Cardiac fibroblast (primary cell): ENCODE results near the gene ATP2B2.

Experiments used
- DNase-seq, 2 donors: peaks; one replicate each; pipeline versions ENCODE4 v3.0.0 to v3.0.0-alpha.2; 2010; ENCODE audit warnings: low read depth in 2 of 2
- H3K4me3 ChIP-seq, 2 donors: replicated peaks in 1 of 2; 1 replicate in 1 of 2; 2 replicates in 1 of 2; pipeline ENCODE4 v1.5.1; 2011; ENCODE audit warnings: low read depth in 2 of 2, low read length in 2 of 2, mild to moderate bottlenecking in 2 of 2, moderate library complexity in 1 of 2
- TF ChIP-seq, protein P1 (sequence below): IDR thresholded peaks from one replicate; pipeline ENCODE4 v1.5.1; 2011; ENCODE audit warnings: low read depth, mild to moderate bottlenecking, low read length, inconsistent platforms

The ATP2B2 gene

DNA sequence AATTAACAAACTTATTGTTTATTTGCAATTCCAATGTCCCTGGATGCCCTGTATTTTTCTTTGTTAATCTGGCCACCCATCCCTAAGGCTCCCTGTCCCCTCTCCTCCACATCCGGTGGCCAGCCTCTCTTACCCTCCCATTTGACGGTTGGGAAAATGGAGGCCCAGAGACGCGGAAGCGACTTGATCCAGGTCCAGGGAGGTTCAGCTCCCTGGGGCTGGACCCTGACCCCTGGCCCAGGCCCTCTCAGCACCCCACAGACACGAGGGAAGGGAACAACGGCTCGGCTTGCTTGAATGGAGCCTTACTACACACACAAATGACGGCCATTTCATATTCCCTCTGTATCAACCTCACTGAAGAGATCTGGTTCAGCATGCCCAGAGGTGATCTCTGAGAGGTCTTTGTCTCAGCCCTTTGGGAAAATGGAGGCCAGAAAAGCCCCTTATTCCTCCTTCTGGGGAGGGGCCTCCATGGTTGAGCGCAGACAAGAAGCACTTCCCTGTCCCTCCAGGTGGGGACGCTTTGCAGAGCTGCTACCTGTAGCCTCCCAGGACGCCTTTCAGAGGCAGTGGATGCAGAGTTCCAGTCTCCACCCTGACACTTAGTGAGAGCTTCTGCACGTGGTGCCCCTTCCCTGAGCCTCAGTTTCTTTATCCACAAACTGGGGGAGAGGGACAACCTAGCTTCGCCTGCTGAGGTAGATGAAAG is 82.1 kb downstream of the ATP2B2 start:
- no peak overlapping the region for H3K4me3 ChIP-seq
- TF ChIP-seq, protein P1, sequence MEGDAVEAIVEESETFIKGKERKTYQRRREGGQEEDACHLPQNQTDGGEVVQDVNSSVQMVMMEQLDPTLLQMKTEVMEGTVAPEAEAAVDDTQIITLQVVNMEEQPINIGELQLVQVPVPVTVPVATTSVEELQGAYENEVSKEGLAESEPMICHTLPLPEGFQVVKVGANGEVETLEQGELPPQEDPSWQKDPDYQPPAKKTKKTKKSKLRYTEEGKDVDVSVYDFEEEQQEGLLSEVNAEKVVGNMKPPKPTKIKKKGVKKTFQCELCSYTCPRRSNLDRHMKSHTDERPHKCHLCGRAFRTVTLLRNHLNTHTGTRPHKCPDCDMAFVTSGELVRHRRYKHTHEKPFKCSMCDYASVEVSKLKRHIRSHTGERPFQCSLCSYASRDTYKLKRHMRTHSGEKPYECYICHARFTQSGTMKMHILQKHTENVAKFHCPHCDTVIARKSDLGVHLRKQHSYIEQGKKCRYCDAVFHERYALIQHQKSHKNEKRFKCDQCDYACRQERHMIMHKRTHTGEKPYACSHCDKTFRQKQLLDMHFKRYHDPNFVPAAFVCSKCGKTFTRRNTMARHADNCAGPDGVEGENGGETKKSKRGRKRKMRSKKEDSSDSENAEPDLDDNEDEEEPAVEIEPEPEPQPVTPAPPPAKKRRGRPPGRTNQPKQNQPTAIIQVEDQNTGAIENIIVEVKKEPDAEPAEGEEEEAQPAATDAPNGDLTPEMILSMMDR: no peak
- no peak for DNase-seq

DNA sequence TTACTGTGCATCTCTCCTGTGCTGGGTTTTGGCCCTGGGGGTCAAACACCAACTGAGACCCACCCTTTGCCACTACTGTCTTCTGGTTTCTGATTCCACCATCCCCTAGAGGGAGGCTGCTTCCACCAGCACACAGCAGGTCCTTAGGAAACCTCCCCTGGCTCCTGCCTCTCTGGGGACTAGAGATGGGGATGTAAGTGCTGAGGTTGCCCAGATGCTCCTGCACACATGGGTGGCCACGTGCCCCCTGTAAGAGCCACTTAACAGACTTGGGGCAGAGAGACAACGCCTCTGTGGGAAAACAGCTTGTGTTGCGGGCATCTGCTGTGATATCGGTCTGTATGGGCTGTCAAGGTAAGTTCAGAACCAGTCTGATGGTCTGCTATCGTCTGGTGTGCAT is 83.4 kb downstream of the ATP2B2 start:
- H3K4me3 ChIP-seq: no peak overlapping the region
- TF ChIP-seq, protein P1: no peak
- no peak for DNase-seq

DNA sequence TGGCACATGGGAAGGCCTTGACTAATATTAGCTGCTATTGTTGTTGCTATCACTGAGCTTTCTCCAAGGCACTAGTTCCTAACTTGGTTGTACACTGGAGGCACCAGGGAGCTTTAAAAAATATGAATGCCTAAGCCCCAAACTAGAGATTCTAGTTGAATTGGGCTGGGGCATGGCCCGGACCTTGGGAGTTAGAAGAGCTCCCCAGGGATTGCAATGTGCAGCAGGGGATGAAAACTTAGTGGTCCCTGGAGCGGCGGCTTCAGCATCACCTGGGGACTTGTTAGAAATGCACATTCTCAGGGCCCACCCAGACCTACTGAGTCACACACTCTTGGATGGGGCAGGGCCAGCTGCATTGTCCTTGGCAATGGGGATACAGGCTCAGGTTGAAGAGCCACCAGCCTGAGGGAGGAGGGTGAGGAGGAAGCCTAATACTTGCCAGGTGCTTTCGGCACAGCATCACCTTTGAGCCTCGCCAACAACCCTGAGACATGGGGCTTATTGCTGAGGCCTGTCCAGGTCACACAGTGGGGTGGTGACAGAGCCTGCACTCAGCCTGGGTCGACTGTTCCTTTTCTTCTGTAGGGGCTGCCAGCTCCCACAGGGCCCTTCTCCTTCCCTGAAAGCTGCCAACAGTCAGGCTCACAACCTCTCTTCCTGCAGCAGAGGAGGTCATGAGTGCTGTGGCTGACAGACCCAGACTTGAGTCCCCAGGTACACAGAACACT is 84.5 kb downstream of the ATP2B2 start:
- TF ChIP-seq, protein P1: no peak
- H3K4me3 ChIP-seq: no peak overlapping the region
- no peak for DNase-seq

DNA sequence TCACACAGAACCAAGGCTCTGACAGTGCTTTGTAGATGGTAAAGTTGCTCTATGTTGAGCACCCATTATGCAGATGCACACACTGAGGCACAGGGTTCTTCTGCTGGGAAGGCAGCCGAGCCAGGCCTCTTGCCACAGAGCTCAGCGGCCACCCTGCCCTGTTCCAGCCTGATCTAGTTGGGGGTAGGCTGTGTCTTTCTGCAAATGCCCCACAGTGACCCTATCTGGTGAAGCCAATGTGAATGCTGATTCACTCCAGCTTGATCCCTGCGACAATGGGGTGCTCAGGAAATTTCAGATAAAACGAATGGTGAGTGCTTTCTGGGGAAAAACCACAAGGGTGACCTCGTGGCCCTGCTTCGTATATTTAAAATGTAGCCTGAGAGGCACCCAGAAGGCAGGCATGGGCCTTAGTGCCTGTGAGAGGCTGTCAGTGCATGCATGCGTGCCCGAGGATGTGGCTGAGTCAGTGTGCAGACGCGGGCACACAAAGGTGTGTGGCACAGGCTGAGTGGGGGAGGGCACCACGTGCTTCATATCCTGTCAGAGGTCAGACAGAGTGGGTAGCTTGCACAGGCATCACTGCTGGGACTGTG is 85.7 kb downstream of the ATP2B2 start:
- TF ChIP-seq, protein P1: no peak
- H3K4me3 ChIP-seq: no peak overlapping the region
- DNase-seq: no peak

DNA sequence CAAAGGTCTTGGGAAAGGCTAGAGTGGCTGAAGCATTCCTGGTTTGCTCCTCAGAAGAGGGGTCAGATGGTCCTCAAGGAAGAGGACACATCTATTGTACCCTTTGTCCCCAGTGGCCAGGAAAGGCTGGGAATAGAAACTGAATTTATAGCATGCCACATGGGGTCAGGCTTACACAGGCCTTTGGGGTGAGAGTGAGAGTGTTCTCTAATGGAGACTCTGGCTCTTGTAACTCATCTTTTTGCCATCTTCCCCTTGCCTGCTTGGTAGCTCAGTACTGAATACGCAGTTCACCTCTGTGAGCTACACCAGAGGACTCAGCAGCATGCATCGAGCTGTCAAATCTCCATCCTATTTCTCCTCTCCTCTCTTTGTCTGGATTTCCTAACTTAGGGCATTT is 87.5 kb downstream of the ATP2B2 start:
- DNase-seq: peak; percentile 10 to 27
- TF ChIP-seq, protein P1: peak; percentile 11
- H3K4me3 ChIP-seq: no peak overlapping the region

DNA sequence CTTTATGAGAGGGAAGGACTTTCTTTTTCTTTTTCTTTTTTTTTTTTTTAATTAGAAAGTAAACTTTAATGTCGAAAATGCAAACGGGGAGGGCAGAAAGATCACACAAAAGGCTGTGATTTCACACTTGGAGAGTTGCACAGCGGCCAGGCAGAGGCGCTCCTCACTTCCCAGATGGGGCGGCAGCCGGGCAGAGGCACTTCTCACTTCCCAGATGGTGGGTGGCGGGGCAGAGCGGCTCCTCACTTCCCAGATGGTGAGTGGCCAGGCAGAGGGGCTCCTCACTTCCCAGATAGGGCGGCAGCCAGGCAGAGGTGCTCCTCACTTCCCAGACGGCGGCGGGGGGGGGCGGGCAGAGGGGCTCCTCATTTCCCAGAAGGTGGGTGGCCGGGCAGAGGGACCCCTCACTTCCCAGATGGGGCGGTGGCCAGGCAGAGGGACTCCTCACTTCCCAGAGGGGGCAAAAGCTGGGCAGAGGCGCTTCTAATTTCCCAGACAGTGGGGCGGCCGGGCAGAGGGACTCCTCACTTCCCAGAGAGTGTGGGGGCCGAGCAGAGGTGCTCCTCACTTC is 88.6 kb downstream of the ATP2B2 start:
- TF ChIP-seq, protein P1: no peak
- DNase-seq: no peak
- H3K4me3 ChIP-seq: no peak overlapping the region
